HL-60 (cell line): ENCODE data around the gene ATRNL1.

Experiments used
- CTCF ChIP-seq: IDR thresholded peaks from one replicate; pipeline ENCODE4 v1.5.1; 2011; ENCODE audit warnings: low read length, control low read depth, inconsistent platforms; ENCODE audit not compliant: insufficient read depth
- POLR2AphosphoS5 ChIP-seq: IDR thresholded peaks from 2 replicates; pipeline ENCODE4 v1.6.1; 2012; ENCODE audit warnings: low read depth
- REST ChIP-seq: IDR thresholded peaks from 2 replicates; pipeline ENCODE4 v1.6.1; 2012; ENCODE audit warnings: low read depth; ENCODE audit not compliant: insufficient replicate concordance
- SPI1 ChIP-seq: IDR thresholded peaks from 2 replicates; pipeline ENCODE4 v1.6.1; 2012; ENCODE audit warnings: low read depth, mild to moderate bottlenecking, borderline replicate concordance

GRCh38 chr10:115093776-115094408 is 727 bp downstream of the ATRNL1 start:
- no peak for TF ChIP-seq CTCF
- no peak for TF ChIP-seq POLR2AphosphoS5
- TF ChIP-seq REST: no peak
- TF ChIP-seq SPI1: no peak
